T-helper 2 cell treated with Interferon-gamma antibody and Interleukin-4, amounts not matched to agents 5 μg/mL and 100 μg/mL, for 36 hours (primary cell): ENCODE data around the gene HMGCS2.

Source experiments
- DNase-seq: peaks from one replicate; pipeline ENCODE4 v3.0.0; 2021; ENCODE audit warnings: low spot score
- H3K27ac Mint-ChIP-seq: one replicate; pipeline ENCODE4 v1.8.0; 2021; ENCODE audit warnings: mild to moderate bottlenecking, mixed read lengths
- H3K27me3 Mint-ChIP-seq: one replicate; pipeline ENCODE4 v1.8.0; 2021; ENCODE audit warnings: low read depth, mixed read lengths
- H3K36me3 Mint-ChIP-seq: one replicate; pipeline ENCODE4 v1.8.0; 2021; ENCODE audit warnings: low read depth, mixed read lengths
- H3K4me1 Mint-ChIP-seq: one replicate; pipeline ENCODE4 v1.8.0; 2021; ENCODE audit warnings: low read depth, mixed read lengths
- H3K4me3 Mint-ChIP-seq: one replicate; pipeline ENCODE4 v1.8.0; 2022; ENCODE audit warnings: mild to moderate bottlenecking, moderate library complexity, mixed read lengths
- H3K9me3 Mint-ChIP-seq: one replicate; pipeline ENCODE4 v1.8.0; 2021; ENCODE audit warnings: mixed read lengths

Gene HMGCS2

DNA sequence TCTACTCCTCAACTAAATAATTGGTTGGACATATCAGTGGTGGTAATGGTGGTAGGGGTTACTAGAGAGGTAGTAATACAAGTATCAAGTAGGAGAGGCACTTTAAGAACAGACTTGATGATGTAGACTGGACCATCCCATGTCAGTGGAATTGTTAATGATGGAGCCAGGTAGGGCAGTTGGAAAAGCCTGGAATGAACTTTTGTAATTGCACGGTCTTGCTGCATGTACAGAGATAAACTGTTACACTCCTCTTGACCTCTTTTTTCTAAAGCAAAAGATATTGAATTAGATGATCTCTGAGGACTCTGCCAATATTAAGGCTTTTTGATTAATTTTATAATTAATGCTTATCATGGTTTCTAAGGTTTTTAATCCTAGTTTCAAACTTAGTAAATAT lies 5.8 kb downstream of the HMGCS2 start:
- Mint-ChIP-seq H3K4me3 (no peak overlapping the region), H3K27me3 (peaks cover 54% of the 10 kb centered on the region), H3K27ac (no peak overlapping the region), H3K4me1 (peaks cover 2% of the 10 kb centered on the region), H3K9me3 (no peaks in the 10 kb centered on the region), H3K36me3 (no peaks in the 10 kb centered on the region)
- no peak for DNase-seq

DNA sequence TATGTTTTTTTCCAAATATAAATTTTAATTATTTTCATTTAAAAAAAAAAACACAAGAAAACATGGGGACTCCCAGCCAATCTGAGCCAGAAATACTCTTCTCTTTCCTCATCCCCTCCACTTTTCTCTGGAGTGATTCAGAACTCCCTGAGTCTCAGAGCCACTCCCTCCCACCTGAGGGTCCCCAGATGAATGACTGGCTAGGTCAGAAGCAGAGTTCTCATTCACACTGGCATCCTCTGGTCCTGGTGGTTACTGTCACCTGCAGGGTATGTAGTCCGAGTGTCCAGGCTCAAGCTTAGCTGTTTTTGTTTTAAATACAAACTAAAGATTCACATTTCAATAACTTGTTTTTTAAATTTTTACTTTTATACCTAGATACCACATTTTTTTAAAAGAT lies 6.3 kb downstream of the HMGCS2 start:
- H3K36me3 Mint-ChIP-seq, result no peaks in the 10 kb centered on the region

DNA sequence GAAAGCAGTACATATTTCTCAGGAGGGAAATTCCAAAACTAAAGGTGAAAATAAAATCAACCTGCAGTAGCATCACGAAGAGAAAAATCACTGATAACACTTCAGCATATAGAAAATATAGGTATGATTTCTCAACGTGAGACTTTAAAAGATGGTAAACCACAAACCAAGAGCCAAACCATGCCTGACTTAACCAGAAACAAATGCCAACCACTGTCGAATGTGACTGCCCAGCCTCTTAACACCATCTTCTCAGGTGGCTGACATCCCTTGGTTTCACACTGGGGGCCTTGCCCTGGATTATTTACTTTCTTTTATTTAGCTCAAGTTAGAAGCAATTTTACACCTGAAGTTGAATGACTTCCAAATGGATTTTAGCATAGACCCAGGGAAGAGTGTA lies 10.1 kb downstream of the HMGCS2 start:
- no peaks in the 10 kb centered on the region for H3K36me3 Mint-ChIP-seq
- peaks cover 2% of the 10 kb centered on the region for H3K4me1 Mint-ChIP-seq
- H3K27ac Mint-ChIP-seq, result no peak overlapping the region
- no peak overlapping the region for H3K4me3 Mint-ChIP-seq
- no peaks in the 10 kb centered on the region for H3K9me3 Mint-ChIP-seq
- peaks cover 44% of the 10 kb centered on the region for H3K27me3 Mint-ChIP-seq
- DNase-seq, result no peak

More for the DNA sequence above, 6.3 kb downstream of the HMGCS2 start:
- Mint-ChIP-seq H3K27me3 (peaks cover 58% of the 10 kb centered on the region), H3K9me3 (no peaks in the 10 kb centered on the region), H3K4me1 (peaks cover 2% of the 10 kb centered on the region), H3K27ac (no peak overlapping the region), H3K4me3 (no peak overlapping the region)
- no peak for DNase-seq

DNA sequence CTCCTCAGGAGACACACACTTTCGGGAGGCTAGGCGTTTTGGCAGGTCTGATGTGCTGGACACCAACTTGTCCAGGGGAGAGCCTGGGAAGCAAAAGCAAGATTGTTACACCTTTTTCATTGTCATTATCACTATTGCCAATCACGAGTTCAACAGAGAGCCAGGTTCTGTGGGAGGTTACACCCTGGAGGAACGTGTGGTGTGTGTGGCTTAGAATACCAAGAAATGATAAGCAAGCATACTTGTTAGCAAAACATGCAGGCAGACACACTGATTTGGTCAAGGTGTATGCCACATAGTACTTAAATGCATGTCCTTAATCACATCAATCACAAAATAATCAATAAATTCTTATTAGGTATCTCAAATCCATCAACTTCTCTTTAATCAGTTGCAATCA lies 16.1 kb downstream of the HMGCS2 start:
- no peaks in the 10 kb centered on the region for H3K36me3 Mint-ChIP-seq
- no peaks in the 10 kb centered on the region for H3K9me3 Mint-ChIP-seq

DNA sequence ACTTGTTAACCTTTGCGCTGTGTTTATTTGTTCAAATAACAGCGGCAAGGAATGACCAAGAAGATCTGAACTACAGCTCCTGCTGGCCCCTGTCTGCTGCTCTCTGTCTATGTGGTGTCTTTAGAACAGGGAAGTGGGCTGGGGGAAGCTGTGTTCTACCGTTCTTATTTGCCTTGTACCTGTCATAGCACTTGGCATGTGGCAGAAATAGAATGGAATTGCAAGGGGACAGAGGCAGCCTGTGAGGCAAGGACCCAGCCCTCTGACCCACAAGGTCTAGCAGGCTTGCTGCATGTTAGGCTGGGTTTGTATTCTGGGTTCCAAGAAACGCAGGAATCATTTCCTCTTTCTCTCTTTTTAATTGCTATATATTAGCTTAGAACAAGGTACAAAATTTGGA lies 20.7 kb downstream of the HMGCS2 start:
- DNase-seq, result no peak
- Mint-ChIP-seq H3K9me3 (no peaks in the 10 kb centered on the region), H3K4me3 (no peak overlapping the region), H3K27me3 (peaks cover 30% of the 10 kb centered on the region), H3K27ac (no peak overlapping the region), H3K4me1 (peaks cover 18% of the 10 kb centered on the region), H3K36me3 (peaks cover 10% of the 10 kb centered on the region)

More for the DNA sequence above, 16.1 kb downstream of the HMGCS2 start:
- Mint-ChIP-seq H3K4me1 (peaks cover 12% of the 10 kb centered on the region), H3K27me3 (peaks cover 50% of the 10 kb centered on the region), H3K4me3 (peak overlapping the region; percentile 63), H3K27ac (peak overlapping the region; percentile 44)
- no peak for DNase-seq

DNA sequence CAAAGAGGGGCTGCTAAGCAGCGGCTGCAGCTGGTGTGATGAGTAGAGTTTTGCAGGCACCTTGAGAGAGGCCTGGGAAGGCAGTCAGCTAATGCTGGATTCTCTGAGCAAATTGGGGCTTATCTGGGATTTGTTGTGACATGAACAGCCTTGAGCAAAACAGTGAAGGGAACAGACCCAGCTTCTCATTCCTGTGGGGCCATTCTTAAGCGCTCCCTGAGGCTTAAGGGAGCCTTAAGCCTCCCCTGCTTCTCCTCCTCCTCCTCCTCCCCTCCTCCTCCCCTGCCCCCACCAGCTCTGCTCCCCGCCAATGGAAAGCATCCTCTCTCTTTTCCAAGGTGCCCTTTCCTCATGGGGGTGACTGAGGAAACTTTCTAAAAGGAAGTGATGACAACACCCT lies 21.3 kb downstream of the HMGCS2 start:
- no peak overlapping the region for H3K4me3 Mint-ChIP-seq
- H3K9me3 Mint-ChIP-seq, result no peaks in the 10 kb centered on the region
- peaks cover 17% of the 10 kb centered on the region for H3K4me1 Mint-ChIP-seq
- H3K36me3 Mint-ChIP-seq, result peaks cover 10% of the 10 kb centered on the region
- no peak overlapping the region for H3K27ac Mint-ChIP-seq
- H3K27me3 Mint-ChIP-seq, result peaks cover 28% of the 10 kb centered on the region
- DNase-seq, result no peak

DNA sequence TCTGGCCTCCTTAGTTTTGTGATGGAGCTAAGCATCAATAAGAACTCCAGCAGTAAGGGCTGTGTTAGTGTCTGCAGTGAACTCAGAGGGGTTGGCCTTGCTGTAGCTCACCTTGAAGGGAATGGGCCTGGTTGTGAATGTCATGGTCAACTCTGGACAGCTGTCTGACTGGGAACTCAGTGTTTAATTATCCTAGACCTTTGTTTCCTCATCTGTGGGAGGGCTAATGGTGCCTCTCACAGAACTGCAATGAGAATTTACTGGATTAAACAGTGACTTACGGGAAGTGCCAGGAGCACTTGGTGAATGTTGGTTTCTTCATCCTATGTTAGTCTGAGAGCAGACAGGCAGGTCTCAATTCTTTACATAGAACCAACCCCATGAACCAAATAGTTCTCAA lies 23.7 kb downstream of the HMGCS2 start:
- no peaks in the 10 kb centered on the region for H3K9me3 Mint-ChIP-seq
- H3K27ac Mint-ChIP-seq, result no peak overlapping the region
- no peak for DNase-seq
- peaks cover 13% of the 10 kb centered on the region for H3K36me3 Mint-ChIP-seq
- H3K4me1 Mint-ChIP-seq, result peaks cover 10% of the 10 kb centered on the region
- no peak overlapping the region for H3K4me3 Mint-ChIP-seq
- H3K27me3 Mint-ChIP-seq, result peaks cover 11% of the 10 kb centered on the region

DNA sequence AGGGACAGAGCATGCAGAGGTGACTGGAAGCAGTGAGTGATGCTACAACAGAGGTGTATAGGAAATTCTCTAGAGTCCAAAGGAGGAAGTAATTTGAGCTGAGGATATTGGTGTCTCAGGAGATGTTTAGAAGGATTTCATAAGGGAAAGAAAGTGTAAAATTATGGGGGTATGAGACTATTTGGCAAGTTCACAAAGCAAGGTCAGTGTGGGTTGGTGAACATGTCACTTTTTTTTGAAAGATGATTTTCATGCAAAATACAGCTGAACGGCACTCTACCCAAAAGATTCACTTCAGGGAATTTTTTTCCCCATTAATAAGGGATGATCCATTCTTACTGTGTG lies 24.1 kb downstream of the HMGCS2 start:
- Mint-ChIP-seq H3K27ac (no peak overlapping the region), H3K9me3 (no peaks in the 10 kb centered on the region), H3K27me3 (peaks cover 6% of the 10 kb centered on the region), H3K36me3 (peaks cover 18% of the 10 kb centered on the region), H3K4me3 (no peak overlapping the region), H3K4me1 (peaks cover 8% of the 10 kb centered on the region)
- no peak for DNase-seq

DNA sequence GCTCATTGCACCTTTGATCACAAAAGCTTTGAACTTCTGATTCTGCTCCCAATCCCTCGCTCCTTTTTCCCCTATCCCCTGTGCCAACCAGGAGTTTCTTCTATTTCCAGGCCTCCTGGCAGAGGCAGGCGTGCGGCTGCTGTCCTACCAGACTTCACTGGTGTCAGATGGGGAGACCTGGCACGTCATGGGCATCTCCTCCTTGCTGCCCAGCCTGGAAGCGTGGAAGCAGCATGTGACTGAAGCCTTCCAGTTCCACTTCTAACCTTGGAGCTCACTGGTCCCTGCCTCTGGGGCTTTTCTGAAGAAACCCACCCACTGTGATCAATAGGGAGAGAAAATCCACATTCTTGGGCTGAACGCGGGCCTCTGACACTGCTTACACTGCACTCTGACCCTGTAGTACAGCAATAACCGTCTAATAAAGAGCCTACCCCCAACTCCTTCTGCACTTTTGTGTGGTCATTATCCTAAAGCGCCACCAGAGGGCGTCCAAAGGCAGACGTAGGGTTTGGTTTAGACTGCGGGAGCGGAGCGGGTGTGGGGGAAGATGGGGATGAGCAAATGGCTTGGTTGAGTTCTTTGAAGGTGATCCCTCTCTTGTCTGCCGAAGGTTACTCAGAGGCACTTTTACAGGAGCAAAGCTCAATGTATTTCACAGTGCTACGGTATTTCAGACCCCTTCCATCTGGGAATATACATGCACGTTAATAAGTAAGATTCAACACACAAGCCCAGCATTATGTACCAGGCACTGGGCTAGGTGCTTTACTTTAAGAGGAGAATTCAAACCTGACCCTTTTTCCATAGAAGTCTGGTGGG lies 24.7 kb downstream of the HMGCS2 start:
- DNase-seq, result peak; percentile 38
- H3K27me3 Mint-ChIP-seq, result peaks cover 2% of the 10 kb centered on the region
- no peak overlapping the region for H3K27ac Mint-ChIP-seq
- H3K9me3 Mint-ChIP-seq, result no peaks in the 10 kb centered on the region
- peaks cover 20% of the 10 kb centered on the region for H3K36me3 Mint-ChIP-seq
- no peak overlapping the region for H3K4me3 Mint-ChIP-seq
- H3K4me1 Mint-ChIP-seq, result peaks cover 7% of the 10 kb centered on the region

DNA sequence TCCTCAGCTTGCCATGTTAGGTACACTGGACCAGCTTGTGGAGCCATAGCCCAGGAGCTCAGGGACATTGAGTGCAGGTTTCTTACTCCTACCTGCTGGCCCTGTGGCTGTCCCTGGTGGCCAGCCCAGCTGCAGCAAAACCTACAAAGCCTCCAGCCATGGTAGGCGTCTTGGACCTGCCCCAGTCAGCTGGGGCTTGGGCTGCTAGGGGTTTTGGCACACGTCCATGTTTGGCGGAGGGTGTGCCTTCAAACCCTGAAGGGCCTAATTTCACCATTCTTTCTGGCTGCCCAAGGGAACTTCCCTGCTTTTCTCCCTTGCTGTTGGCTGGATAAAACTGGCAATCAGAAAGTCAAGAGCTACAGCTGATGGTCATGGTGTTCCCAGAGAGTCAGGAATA lies 25.4 kb downstream of the HMGCS2 start:
- no peaks in the 10 kb centered on the region for H3K9me3 Mint-ChIP-seq
- no peak for DNase-seq
- no peak overlapping the region for H3K27ac Mint-ChIP-seq
- H3K27me3 Mint-ChIP-seq, result no peaks in the 10 kb centered on the region
- peaks cover 22% of the 10 kb centered on the region for H3K36me3 Mint-ChIP-seq
- no peak overlapping the region for H3K4me3 Mint-ChIP-seq
- peaks cover 7% of the 10 kb centered on the region for H3K4me1 Mint-ChIP-seq

DNA sequence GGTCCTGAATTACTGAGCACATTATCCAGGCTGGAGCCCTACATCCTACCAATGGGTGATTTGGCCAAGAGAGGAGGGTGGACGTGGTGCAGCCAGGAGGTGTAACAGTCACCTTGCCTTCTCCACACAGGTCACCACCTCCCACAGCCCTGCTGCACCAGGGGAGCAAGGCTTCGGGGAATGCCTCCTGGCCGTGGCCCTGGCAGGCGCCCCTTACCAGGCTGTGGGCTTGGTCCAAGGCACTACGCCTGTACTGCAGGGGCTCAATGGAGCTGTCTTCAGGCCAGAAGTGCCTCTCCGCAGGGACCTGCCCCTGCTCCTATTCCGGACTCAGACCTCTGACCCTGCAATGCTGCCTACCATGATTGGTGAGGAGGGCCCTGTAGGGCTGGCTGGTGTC lies 26.0 kb downstream of the HMGCS2 start:
- no peak overlapping the region for H3K4me3 Mint-ChIP-seq
- no peak overlapping the region for H3K27ac Mint-ChIP-seq
- no peaks in the 10 kb centered on the region for H3K27me3 Mint-ChIP-seq

DNA sequence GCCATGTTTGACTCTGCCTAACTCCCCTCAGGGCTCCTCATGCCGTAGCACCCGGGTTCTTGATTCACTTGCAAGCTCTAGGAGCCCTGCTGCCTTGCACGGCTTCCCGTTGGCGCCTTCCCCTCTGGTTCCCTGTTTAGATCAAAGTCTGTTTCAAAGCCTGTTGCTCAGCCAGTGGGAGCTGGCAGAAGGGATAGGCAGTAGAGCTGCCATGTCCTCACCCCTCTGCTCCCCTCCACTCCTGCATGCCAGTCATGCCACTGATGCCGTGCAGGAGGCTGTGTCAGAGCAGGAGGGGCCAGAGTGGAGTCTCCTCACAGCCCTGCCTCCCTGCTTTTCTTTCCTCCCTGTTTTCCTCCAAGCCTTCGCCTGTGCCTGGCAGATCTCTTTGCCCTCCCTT lies 26.5 kb downstream of the HMGCS2 start:
- H3K27ac Mint-ChIP-seq, result no peak overlapping the region
- H3K36me3 Mint-ChIP-seq, result peaks cover 25% of the 10 kb centered on the region
- H3K4me3 Mint-ChIP-seq, result no peak overlapping the region
- H3K9me3 Mint-ChIP-seq, result no peaks in the 10 kb centered on the region
- no peak for DNase-seq
- H3K27me3 Mint-ChIP-seq, result no peaks in the 10 kb centered on the region
- H3K4me1 Mint-ChIP-seq, result peaks cover 7% of the 10 kb centered on the region

More for the DNA sequence above, 26.0 kb downstream of the HMGCS2 start:
- Mint-ChIP-seq H3K9me3 (no peaks in the 10 kb centered on the region), H3K4me1 (peaks cover 7% of the 10 kb centered on the region), H3K36me3 (peaks cover 24% of the 10 kb centered on the region)
- no peak for DNase-seq

DNA sequence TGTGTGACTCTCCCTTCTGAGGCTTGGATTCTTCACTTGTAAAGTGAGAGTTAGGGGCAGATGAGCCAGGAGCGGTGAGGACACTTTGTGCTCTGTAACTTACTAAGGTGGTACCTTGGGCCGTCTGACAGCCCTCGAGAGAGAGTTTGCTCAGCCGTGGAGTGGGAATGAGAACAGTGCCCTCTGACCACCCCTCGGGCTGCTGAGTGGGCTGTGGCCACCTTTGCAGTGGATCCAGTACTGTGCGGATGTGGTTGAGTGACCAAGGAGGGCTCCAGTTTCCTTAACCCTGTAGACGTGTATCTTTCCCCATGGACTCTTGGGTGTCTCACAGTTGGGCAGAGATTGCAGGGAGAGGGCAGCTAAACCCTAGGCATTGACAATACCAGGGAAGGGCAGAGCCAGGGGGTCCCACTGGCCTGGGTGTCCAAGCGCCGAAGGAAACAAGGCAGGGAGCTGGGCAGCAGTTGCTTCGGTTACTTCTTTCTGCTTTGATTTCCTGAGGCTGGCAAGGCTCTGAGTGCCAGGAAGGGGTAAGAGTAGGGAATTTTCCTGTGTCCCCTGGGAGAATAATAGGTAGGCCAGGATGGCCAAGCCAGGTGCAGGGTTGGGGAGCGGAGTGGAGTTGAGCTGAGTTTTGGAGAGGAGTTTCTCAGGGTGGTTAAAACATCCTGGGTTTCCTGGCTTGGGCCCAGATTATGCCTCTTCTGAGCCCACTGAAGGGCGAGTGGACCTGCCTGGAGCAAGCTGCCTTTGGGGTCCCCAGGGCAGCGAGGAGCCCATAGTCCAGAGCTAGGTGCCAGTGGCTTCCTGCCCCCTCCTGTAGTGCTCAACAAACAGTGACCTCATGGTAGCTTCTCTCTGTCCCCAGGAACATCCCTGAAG lies 27.6 kb downstream of the HMGCS2 start:
- Mint-ChIP-seq H3K27me3 (no peaks in the 10 kb centered on the region), H3K27ac (no peak overlapping the region), H3K9me3 (no peaks in the 10 kb centered on the region), H3K4me1 (peaks cover 7% of the 10 kb centered on the region), H3K36me3 (peaks cover 33% of the 10 kb centered on the region), H3K4me3 (no peak overlapping the region)
- DNase-seq, result no peak

DNA sequence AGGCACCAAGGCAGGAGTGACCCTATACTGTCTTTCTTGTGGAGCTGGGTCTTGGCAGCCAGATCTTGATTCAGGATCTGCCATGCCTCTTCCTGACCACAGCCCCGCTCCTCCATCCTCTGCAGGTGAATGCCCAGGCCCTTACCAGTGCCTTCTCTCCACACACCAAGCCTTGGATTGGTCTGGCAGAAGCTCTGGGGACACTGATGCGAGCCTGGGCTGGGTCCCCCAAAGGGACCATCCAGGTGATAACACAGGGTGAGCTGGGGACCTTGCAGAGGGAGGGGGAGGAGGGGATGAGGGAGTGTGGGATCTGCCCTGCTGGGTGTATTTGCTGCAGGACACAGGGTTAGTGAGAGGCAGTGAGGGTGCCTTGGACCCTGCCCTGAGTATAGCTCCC lies 28.4 kb downstream of the HMGCS2 start:
- DNase-seq, result no peak
- Mint-ChIP-seq H3K36me3 (peaks cover 39% of the 10 kb centered on the region), H3K27ac (no peak overlapping the region), H3K9me3 (no peaks in the 10 kb centered on the region), H3K4me1 (peaks cover 5% of the 10 kb centered on the region), H3K4me3 (no peak overlapping the region), H3K27me3 (no peaks in the 10 kb centered on the region)
